ENCODE measurements around the gene NELL1.

DNA sequence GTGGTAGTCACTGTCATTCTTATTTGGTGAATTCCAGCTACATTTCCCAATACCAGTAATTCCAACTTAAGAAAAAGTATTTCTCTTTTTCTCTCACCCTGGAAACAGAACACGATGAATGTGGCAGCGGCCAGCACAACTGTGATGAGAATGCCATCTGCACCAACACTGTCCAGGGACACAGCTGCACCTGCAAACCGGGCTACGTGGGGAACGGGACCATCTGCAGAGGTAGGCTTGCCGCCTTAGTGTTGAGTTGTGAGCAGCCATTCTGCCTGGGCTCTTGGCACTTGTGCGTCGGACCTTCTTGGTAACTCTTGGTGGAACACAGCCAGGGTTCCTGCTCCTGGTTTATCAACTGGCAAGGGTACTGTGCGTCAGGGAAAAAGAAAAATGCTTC, 559.8 kb downstream of the NELL1 start:
- TF ChIP-seq, protein P1, sequence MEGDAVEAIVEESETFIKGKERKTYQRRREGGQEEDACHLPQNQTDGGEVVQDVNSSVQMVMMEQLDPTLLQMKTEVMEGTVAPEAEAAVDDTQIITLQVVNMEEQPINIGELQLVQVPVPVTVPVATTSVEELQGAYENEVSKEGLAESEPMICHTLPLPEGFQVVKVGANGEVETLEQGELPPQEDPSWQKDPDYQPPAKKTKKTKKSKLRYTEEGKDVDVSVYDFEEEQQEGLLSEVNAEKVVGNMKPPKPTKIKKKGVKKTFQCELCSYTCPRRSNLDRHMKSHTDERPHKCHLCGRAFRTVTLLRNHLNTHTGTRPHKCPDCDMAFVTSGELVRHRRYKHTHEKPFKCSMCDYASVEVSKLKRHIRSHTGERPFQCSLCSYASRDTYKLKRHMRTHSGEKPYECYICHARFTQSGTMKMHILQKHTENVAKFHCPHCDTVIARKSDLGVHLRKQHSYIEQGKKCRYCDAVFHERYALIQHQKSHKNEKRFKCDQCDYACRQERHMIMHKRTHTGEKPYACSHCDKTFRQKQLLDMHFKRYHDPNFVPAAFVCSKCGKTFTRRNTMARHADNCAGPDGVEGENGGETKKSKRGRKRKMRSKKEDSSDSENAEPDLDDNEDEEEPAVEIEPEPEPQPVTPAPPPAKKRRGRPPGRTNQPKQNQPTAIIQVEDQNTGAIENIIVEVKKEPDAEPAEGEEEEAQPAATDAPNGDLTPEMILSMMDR (IDR thresholded peaks at IDR 0.05 in 4 of 5, conservative IDR thresholded peaks at IDR 0.05 in 1 of 5) = no peak
- TF ChIP-seq POLR2A (IDR thresholded peaks at IDR 0.05) = no peak
